LNCAP (cell line): ENCODE measurements around the gene ARHGAP32.

ENCODE experiments used
- CTCF ChIP-seq: fragments of 450-650 bp; IDR thresholded peaks from 2 replicates; pipeline ENCODE4 v1.5.1; 2017; ENCODE audit warnings: mild to moderate bottlenecking

The ARHGAP32 gene

DNA sequence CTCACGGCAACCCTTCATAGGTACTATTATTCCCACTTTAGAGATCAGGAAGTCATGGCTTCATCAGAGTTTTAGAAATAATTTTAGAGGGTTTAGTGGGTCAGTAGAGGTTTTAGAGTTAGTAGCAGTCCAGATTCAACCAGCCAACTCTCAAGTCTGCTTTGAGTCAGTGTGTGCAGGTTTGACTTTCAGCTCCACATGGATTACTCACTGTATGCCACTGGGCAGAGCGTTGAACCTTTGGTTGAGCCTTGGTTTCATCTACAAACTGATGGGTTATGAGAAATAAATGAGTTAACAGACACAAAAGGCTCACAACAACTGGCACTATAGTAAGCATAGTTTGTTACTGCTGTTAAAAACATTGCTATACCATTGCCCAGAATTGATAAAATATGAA, 230.5 kb downstream of the ARHGAP32 start:
- TF ChIP-seq CTCF, result no peak

DNA sequence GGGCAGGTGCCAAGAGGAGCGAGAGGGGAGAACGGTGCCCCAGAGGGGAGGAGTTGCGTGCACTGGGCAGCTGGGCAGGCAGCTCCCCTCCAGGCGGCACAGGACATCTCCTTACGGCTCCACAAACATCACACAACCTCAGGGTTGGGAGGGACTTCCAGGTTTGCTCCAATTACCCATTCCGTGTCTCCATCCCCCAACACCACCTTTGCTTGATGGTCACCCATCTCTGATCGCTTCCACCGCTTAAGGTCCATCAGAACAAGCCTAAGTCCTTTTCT, 235.0 kb downstream of the ARHGAP32 start:
- TF ChIP-seq CTCF, result no peak

DNA sequence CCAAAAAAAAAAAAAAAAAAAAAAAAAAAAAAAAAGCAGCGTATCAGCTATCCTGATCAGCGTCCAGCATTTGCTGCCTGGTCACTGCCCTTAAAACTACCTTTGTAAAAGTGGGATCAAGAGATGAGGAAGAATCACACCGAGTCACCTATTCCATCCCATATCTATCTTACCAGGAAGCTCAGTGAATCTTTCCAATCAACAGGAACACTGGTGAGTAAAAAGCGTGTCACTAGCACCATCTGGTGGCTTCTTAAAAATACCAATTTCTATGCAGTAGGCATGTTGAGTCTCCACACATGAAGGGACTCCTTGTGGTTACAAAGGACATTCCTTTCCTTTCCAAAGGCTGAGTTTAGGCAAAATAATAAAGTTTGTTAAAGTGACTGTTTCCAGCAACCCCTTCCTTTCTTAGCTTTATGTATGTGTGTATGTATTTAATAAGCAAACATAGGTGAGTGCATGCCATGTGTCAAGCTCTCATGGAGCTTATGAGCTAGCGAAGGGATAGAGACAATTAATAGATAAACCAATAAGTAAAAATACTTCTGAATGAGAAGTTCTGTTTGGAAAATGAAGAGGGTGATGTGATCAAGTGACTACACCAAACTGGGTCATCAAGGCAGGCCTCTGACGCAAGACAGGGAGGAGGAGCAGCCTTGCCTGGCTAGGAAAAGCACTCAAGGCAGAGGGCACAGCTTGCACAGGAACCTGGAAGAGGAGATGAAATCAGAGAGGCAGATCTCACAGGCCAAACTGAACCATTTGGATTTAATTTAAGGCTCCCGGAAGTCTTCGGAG, 235.5 kb downstream of the ARHGAP32 start:
- peak; percentile 73 for TF ChIP-seq CTCF

DNA sequence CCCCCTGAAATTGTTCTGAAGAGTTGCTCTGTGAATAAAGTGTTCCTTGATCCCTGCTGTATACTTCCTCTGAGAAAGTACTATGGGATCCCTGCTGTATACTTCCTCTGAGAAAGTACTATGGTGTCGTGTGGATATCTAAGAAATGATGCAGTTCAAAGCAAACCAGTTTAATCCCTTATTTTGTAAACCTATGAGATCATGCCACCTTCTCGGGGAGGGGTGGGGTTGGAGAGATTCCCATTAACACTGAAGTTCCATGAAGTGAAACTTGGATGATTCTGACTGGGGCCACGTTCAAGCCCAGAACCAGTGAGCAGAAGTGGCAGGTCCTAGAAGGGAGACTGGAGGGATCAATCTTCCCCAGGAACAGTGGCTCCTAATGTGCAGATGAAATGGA, 236.5 kb downstream of the ARHGAP32 start:
- TF ChIP-seq CTCF, result no peak

GRCh38 chr11:128953151-128953550, 239.0 kb downstream of the ARHGAP32 start:
- no peak for TF ChIP-seq CTCF

GRCh38 chr11:128949791-128950454, 242.2 kb downstream of the ARHGAP32 start:
- no peak for TF ChIP-seq CTCF

- TF ChIP-seq CTCF, result no peak
Observed at GRCh38 chr11:128948583-128948982, 243.5 kb downstream of the ARHGAP32 start.
